Frontal cortex (tissue), 4 donors: ENCODE results near the gene HSPA13. TPM values are rescaled to one million over a fixed set of nuclear protein-coding genes. Genes with fewer than 3 reads are reported as not detected.
"Not testable (repeated sequence)": the region's sequence is repeated elsewhere in the genome, so short reads cannot be mapped to it uniquely, and the experiment has no call there.

ENCODE experiments used
- DNase-seq, 2 donors: peaks; one replicate each; pipeline ENCODE4 v3.0.0; 2012; ENCODE audit warnings: low spot score in 2 of 2
- FAIRE-seq: peaks from 2 replicates; lab custom pipeline; 2012; peaks lifted over from hg19 to GRCh38; lab: Jason Lieb, UNC
- total RNA-seq: library from RNA; depleted of rRNA; stranded (reverse); fragments of >200 nt; gene quantifications from one replicate; pipeline ENCODE4 v1.2.3, GENCODE V29; 2014
- donor health status: control.
- donor health status: control.
- donor health status: control.

Gene HSPA13, protein sequence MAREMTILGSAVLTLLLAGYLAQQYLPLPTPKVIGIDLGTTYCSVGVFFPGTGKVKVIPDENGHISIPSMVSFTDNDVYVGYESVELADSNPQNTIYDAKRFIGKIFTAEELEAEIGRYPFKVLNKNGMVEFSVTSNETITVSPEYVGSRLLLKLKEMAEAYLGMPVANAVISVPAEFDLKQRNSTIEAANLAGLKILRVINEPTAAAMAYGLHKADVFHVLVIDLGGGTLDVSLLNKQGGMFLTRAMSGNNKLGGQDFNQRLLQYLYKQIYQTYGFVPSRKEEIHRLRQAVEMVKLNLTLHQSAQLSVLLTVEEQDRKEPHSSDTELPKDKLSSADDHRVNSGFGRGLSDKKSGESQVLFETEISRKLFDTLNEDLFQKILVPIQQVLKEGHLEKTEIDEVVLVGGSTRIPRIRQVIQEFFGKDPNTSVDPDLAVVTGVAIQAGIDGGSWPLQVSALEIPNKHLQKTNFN
- total RNA-seq: 213 TPM

DNA sequence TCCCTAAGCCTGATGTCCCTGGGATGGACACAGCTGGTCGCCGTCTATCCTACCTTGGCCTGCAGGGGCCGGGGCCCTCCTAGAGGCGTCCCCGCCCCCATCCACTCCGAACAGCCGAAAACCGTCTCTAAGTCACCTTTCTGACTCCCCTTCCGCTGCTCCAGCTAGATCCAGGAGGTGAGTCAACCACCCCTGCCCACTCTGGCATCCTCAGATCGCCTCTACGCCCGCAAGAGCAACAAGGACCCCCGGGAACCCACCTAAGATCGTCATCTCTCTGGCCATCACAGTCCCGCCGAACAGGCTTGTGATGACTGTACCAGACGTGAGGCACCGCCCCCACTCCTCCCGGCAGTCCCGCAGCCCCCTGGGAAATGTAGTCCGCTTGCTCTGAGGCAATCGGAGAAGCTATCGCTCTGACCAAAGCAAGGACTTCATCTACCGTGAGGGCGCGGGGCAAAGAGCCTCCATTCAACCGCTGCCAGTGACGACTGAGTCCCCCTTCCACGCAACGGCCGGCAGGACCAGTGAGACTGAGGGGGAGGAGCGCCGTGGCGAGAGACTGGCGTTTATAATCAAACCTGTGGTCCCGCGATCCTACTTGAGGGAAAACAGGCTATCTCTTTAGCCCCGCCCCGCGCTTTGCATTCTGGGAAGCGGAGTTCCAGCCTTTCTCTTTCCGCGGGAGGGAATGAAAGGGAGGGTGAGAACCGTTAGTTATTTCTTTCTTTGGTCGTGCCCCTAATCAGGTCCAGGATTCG, at the start of gene HSPA13:
HSPA13 (minus strand) TSS at position 312 of the 761 bp plus-strand sequence; CDS start at position 285, 27 bp downstream.
- DNase-seq (peak; percentile 80 to 88), FAIRE-seq (peak; percentile 96)

DNA sequence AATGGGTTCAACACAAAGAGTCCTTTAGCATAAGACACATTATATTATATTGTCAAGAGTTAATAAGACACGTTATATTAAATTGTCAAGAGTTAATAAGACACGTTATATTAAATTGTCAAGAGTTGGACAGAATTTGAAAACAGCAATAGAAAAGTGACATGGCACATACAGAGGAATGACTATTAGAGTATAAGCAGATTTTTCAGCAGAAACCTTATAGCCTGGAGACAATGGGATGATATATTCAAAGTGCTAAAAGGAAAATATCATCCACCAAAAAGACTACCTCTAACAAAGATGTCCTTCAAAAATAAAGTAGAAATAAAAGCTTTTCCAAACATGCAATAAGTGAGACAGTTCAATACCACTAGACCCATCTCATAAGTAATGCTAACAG, 36.0 kb upstream of the HSPA13 start:
- FAIRE-seq (no peak), DNase-seq (no peak)

DNA sequence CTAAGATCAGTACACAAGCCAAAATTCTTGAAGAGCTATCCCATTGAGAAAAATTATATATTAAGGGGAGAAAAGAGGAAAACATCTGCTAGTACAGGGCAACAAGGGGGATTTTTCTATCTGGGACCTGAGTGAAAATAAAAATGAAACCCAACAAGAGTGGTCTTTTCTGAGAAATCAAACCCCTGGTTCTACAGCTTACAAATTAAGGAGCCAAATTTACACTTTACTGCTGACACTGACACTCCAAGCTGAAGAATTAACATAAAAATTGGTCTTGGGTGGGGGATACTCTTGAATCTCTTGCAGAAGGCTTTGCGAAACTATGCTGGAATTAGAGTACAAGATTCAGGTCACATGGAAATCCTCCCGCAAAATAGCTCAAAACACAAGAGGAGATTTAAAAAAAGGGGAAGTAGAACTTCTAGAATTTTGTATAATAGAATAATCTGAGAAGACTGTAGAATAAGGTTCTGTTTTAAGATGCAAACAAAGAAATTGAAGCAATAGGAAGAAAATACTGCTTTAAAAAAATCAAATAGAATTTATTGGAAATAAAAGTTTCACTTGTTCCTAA, 32.1 kb upstream of the HSPA13 start:
- no peak for FAIRE-seq
- no peak for DNase-seq

DNA sequence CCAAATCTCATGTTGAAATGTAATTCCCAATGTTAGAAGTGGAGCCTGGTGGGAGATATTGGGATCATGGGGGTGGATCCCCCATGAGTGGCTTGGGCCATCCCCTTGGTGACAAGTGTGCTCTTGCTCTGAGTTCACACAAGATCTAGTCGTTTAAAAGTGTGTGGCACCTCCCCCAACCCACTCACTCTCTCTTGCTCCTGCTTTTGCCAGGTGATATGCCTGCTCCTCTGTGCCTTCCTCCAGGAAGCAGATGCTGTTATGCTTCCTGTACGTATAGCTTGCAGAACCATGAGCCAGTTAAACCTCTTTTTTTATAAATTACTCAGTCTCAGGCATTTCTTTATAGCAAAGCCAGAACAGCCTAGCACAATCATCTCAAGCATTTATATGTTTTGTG, 23.0 kb upstream of the HSPA13 start:
- FAIRE-seq: no peak
- no peak for DNase-seq

DNA sequence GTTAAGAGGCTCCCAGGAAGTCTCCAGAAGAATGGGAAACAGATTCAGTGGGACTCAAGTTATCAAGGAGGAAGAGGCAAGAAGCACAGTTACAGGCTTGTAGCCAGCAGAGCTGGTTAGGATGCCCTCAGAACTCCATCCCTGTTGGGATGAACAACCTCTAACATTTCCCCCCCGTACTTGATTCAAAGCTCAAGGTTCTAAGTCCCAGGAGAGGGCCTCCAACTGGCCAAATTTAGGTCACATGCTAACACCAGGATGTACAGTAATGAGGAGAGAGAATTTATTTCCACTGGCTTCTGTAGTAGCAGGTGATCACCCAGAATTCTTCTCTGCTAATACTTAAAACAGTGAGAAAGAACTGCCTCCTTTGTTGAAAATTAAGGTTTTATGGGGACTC, 22.3 kb upstream of the HSPA13 start:
- no peak for FAIRE-seq
- DNase-seq: no peak

DNA sequence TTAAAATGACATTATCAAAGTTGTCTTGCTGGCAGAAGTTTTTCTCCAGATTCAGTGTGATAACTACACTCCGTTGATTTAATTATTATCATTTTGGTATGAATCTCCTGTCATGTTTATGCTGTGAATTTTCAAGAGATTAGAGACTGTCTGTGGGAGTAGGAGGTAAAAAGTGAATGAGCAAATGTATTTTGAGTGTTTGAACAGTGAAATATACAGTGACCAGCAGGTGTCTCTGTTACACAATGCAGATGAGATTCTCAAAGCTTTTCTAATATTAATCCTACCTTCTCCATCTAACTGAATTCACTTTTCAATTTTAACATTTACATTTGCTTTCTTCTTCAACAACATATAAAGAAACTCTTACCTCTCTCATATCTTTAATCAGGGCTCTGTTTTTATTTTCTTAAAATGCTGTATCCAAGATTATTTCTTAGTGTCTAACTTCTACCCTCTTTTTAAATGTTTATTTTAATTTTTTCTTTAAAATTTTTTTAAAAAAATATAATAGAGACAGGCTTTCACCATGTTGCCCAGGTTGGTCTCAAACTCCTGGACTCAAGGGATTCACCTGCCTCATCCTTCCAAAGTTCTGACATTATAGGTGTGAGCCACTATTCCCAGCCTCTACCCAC, 20.9 kb upstream of the HSPA13 start:
- DNase-seq (peak in 1 of 2 donors; percentile 9), FAIRE-seq (peak; percentile 19)

DNA sequence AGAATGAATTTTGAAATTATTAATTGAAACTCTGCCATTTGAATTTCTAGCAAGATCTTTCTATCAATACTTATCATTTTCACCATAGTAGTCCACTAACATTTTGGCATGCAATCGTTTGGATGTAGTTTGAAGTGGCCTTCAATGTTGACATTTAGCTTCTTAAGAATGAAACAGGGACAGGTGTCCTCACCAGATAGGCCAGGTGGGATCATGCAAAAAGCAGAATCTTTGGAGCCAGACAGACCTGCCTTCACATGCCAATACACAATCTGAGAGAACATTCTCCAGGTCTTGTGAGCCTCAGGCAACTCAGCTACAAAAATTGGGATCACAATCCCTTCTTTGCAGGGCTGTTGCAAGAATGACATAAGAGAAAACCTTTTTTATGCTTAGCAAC, 18.3 kb upstream of the HSPA13 start:
- DNase-seq: no peak
- FAIRE-seq: no peak

DNA sequence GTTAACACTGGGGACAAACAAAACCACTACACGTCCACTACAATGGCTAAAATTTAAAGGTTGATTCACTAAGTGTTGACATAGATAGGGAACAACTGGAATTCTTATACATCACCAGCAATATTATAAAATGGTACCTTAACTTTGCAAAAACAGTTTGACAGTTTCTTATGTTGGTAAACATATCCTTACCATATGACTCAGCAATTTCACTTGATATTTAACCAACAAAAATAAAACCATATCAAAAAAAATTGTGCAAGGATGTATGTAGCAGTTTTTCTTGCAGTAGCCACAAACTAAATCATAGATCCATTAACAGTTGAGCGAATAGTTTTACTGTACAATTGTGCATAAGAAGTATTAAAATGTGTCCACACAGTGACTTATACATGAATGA, 5.3 kb upstream of the HSPA13 start:
- DNase-seq (no peak), FAIRE-seq (no peak)

DNA sequence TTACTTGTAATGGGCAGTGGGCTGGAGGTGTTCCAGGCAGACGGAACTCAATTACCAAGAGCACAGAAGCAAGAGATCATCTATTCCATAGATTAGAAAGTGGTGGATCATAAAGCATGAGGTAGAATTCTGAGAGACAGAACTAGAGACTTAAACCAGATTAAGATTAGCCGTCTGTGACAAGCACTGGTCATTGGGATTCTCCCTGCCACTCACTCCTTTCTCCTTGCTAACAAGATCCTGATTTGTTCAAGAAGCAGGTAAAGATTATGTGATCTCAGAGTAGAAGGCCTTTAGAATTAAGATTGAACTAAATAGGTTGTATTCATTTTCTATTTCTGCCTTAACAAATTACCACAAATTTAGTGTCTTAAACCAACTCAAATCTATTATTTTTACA, 1.5 kb upstream of the HSPA13 start:
- FAIRE-seq (no peak), DNase-seq (no peak)

DNA sequence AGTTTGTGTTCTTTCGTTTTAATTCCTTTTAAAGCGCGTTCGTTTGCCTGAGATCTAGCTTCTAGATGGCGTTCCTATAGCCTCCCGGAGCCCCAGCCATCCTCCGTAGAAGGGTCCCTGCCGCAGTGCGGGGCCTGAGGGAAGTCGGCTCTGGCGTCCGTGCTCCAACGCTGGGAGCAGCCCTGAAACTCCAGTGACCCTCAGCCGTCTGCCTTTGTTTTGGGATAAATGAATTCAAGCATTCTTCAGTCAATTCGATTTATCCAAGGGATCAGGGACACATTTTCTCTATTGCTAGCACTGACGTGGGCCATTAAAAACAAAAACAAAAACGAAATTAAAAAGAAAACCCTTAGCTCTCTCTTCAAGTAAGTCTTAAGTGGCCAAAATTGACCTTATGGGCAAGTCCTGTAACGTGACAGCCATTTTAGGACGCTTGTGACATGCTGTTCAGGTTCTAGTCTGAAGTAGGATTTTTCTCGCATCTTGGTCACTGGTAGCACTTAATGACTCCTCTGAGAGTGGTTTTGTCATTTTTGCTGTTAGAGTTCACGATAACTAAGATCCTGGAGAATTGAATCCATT, 742 bp upstream of the HSPA13 start:
- FAIRE-seq (no peak), DNase-seq (peak in 1 of 2 donors; percentile 7)

DNA sequence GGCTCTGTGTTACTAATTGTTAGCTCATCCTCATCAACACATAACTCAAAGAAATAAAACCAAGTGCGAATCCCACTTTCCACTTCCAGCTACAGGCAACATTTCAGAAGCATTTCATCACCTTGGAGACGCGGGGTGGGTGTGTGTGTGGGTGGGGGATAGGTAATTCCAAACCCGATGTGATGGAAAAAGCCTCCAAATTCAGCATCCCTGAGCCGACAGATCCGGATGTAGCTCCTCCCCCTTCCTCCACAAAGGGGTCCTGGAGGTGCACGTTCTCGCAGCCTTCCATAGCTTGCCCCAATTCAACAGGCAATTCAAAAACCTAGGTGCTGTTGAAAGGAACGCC, 486 bp downstream of the HSPA13 start:
- FAIRE-seq: no peak
- peak in 1 of 2 donors; percentile 12 for DNase-seq

DNA sequence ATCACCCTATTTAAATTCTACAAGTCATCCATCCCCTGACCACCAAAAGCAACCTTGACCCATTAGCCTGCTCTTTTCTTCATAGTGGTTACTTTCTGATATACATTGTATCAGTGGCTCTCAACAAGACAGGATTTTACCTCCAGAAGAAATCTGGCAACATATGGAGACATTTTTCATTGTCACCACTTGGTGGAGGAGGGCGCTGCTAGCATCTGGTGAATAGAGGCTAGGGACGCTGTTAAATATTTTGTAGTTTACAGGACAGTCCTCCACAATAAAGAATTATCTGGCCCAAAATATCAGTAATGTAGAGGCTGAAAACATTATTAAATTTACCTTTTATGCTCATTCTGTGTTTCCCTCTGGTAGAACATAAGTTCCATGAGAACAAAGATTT, 6.1 kb downstream of the HSPA13 start:
- no peak for DNase-seq
- FAIRE-seq: no peak

DNA sequence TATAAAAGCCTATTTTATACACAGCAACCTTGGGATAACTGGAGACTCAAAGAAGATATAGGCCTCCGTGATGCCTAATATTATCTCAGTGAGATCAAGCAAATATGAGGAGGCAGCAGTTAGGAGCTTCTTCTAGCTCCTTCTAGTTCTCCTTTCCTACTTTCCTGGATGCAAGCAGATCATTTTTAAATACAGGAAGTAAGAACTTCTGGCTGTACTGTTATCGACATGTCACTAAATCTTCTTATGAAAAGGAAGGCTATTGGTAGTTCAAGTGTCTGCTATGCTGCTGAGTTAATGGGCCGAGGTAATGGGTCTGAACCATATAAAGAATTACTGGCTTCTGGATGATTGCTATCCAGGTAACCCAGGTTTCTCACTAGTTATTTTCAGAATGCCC, 15.9 kb downstream of the HSPA13 start:
- FAIRE-seq: no peak
- DNase-seq: no peak

DNA sequence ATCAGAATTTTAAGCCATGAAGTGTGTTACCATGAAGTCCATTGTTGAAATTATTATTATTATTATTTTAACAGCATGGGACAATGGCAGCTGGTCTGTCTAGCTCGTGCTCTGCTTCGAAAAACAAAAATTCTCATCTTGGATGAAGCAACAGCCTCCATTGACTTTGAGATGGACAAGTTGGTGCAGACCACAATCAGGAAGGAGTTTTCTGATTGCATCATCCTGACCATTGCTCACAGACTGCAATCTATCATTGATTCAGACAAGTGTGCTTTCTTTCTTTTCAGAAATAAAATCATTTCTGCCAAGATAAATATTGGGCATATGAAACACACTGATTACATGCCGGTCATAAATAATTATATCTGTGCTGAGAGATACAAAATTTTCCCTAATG, 21.0 kb downstream of the HSPA13 start:
- DNase-seq (no peak), FAIRE-seq (no peak)

DNA sequence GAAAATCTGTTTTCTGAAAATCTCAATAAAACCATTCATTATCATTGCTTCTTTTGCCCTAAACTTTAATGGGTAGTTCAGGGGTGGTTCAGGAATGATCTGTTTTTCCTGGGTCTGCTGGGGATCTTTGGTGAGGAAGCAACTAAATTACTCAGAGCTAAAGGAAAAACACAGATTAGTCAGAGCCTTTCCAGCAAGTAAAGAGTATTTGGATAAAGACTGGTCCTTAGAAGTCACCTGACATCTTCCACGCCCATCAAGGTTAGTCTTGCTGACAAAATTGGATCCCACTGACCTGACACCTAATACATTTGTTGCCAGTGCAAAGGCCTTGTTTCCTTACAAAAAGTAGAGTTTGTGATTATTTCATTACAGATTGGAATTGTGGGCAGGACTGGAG, 24.2 kb downstream of the HSPA13 start:
- FAIRE-seq (no peak), DNase-seq (no peak)

DNA sequence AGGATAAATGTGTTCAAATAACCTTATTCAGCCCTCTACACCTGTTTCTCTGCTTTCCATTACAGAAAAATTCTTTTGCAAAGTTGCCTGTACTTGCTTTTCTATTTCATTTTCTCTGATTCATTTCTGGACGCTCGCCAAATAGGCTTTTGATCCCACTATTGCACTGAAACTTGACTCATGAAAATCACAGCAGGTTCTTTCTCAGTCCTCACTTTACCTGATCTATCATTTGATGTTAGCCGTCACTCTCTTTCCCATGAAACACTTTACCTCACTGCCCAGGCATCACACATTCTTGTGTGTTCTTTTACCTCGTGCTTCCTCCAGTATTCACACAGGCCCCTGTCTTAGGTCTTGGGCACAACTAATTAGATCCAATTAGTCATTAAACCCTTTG, 26.2 kb downstream of the HSPA13 start:
- DNase-seq (no peak), FAIRE-seq (no peak)

DNA sequence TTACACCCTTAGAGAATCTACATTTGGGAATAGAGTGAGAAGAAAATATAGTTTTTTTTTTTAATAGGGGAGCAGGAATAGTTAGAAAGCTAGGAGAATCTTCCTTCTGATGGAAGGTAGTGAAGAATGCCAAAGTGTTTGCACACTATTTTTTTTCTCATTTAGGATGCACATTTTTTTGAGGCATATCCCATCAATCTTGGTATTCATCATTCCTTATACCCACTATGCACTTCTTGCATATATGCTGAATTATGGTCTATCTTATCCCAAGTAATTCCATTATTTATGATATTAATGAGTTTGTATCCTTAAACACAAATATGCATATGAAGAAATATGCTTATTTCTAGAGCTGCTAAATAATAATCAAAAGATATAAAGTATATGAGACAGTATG, 28.4 kb downstream of the HSPA13 start:
- no peak for FAIRE-seq
- DNase-seq: no peak

DNA sequence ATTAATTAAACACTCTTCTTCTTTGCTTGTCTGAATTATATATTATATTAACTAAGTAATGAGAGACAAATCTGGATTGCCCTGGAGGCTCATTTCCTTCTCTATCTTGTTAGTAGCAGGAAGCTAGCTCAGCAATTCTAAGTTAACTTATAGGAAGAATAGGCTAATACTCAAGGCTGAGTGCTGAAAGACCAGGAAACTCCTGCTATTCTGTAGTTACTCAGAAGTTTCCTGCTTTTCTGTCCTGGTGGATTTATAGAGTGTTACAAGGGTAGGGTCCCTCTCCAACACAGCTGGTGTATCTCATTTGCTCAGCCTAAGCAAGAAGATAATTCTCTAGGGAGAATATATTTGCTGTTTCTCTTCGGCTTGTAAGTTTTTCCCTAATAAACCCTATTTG, 29.2 kb downstream of the HSPA13 start:
- FAIRE-seq (no peak), DNase-seq (no peak)

DNA sequence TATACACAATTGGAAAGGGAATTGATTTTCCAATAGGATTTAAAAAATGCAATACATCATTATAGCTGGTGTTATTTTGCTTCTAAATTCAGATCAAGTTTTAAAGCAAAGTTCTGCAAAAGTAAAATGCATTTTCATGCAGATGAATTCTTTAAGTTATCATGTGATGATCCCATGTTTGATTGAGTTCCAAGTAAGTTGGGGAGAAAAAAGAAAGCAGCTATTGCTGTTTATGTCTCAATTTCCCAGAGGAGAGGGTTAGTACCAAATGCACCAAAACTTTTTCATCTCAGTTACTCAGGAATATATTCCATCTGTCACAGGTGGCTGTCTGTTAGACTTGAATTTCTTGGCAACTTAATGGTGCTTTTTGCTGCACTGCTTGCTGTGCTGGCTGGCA, 29.7 kb downstream of the HSPA13 start:
- FAIRE-seq (no peak), DNase-seq (no peak)

DNA sequence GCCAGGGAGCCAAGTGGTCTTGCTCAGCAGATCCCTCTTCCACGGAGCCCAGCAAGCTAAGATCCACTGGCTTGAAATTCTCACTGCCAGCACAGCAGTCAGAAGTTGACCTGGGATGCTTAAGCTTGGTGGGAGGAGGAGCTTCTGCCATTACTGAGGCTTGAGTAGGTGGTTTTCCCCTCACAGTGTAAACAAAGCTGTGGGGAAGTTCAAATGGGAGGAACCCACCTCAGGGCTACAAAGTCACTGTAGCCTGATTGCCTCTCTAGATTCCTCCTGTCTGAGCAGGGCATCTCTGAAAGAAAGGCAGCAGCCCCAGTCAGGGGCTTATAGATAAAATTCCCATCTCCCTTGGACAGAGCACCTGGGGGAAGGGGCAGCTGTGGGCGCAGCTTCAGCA, 55.6 kb downstream of the HSPA13 start:
- DNase-seq, FAIRE-seq: not testable (repeated sequence)
